Neutrophil (primary cell): ENCODE data around the gene CDPF1.

Experiments
- H3K27ac ChIP-seq: fragments of 200-600 bp; sonication (generic); 2 replicates; pipeline ENCODE4 v1.5.1; 2016; ENCODE audit warnings: mild to moderate bottlenecking, moderate library complexity
- H3K27me3 ChIP-seq: fragments of 200-600 bp; sonication (generic); 2 replicates; pipeline ENCODE4 v1.6.0; 2016; ENCODE audit warnings: mild to moderate bottlenecking
- H3K36me3 ChIP-seq: fragments of 200-600 bp; sonication (generic); 2 replicates; pipeline ENCODE4 v1.5.1; 2017
- H3K4me1 ChIP-seq, 2 experiments: fragments of 200-600 bp in 1 of 2; sonication (generic) in 1 of 2; 1 replicate in 1 of 2; 2 replicates in 1 of 2; pipeline versions ENCODE4 v1.5.1 to v1.6.1; 2013 to 2016; ENCODE audit warnings: low read depth in 1 of 2, low read length in 1 of 2, mild to moderate bottlenecking in 1 of 2, moderate library complexity in 1 of 2; ENCODE audit not compliant: control insufficient read depth in 1 of 2, insufficient read depth in 1 of 2
- H3K4me3 ChIP-seq, 2 experiments: fragments of 200-600 bp in 1 of 2; sonication (generic) in 1 of 2; 1 replicate in 1 of 2; 2 replicates in 1 of 2; pipeline ENCODE4 v1.5.1; 2013 to 2016; ENCODE audit warnings: low read depth in 1 of 2, low read length in 1 of 2, mild to moderate bottlenecking in 1 of 2, moderate library complexity in 1 of 2
- H3K9me3 ChIP-seq: fragments of 200-600 bp; sonication (generic); 2 replicates; pipeline ENCODE4 v1.5.1; 2016
- TF ChIP-seq, protein P1 (sequence below): fragments of 200-600 bp; sonication (generic); IDR thresholded peaks from 2 replicates; pipeline ENCODE4 v1.5.1; 2016; ENCODE audit warnings: antibody characterized with exemption

CDPF1 gene

DNA sequence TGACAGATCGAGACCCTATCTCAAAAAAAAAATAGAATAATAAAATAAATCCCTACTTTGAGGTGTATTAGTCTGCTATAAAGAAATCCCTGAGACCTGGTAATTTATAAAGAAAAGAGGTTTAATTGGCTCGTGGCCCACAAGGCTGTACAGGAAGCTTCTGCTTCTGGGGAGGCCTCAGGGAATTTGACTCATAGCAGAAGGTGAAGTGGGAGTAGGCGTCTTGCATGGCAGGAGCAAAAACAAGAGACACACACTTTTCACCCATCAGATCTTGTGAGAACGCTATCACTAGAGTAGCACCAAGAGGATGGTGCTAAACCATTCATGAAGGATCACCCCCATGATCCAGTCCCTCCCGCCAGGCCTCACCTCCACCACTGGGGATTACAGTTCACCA, 29.2 kb downstream of the CDPF1 start:
- Histone ChIP-seq H3K27me3 (no peaks in the 10 kb centered on the region), H3K9me3 (no peaks in the 10 kb centered on the region), H3K4me3 (no peak overlapping the region), H3K36me3 (peaks cover 29% of the 10 kb centered on the region), H3K4me1 (no peaks in the 10 kb centered on the region), H3K27ac (no peak overlapping the region)
- TF ChIP-seq, protein P1, sequence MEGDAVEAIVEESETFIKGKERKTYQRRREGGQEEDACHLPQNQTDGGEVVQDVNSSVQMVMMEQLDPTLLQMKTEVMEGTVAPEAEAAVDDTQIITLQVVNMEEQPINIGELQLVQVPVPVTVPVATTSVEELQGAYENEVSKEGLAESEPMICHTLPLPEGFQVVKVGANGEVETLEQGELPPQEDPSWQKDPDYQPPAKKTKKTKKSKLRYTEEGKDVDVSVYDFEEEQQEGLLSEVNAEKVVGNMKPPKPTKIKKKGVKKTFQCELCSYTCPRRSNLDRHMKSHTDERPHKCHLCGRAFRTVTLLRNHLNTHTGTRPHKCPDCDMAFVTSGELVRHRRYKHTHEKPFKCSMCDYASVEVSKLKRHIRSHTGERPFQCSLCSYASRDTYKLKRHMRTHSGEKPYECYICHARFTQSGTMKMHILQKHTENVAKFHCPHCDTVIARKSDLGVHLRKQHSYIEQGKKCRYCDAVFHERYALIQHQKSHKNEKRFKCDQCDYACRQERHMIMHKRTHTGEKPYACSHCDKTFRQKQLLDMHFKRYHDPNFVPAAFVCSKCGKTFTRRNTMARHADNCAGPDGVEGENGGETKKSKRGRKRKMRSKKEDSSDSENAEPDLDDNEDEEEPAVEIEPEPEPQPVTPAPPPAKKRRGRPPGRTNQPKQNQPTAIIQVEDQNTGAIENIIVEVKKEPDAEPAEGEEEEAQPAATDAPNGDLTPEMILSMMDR: no peak

DNA sequence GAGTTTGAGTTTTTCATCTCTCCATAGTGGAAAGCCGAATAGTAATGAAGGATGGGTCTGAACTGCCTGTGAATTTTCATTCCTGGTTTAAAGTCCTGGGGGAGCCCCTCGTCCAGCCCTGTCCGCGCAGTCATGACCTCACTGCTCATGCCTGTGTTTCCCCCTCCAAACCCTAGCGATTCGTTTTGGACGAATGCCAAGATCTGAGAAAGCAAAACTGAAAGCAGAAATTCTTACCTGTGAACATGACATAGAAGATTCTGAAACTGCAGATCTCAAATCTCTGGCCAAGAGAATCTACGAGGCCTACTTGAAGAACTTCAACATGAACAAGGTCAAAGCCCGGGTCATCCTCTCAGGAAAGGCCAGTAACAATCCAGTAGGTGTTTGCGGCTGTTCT, 30.5 kb downstream of the CDPF1 start:
- no peak overlapping the region for H3K27ac ChIP-seq
- H3K4me1 ChIP-seq: no peaks in the 10 kb centered on the region
- H3K36me3 ChIP-seq: peaks cover 34% of the 10 kb centered on the region
- TF ChIP-seq, protein P1: no peak
- H3K4me3 ChIP-seq: no peak overlapping the region
- H3K27me3 ChIP-seq: no peaks in the 10 kb centered on the region
- H3K9me3 ChIP-seq: no peaks in the 10 kb centered on the region

DNA sequence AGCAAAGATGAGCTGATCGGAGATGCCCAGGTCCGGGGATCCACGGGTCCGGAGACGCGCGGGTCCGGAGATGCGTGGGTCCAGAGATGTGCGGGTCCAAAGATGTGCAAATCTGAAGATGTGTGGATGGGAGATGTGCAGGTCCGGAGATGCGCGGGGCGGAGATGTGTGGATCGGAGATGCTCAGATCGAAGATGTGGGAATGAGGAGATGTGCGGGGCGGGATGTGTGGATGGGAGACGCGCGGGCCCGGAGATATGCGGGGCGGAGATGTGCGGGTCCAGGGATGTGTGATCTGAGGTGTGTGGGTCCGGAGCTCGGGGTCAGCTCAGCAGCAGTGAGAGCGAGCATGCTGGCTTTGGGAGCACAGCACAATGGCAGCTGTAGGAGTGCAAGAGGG, 35.5 kb downstream of the CDPF1 start:
- TF ChIP-seq, protein P1: no peak
- Histone ChIP-seq H3K27ac (no peak overlapping the region), H3K36me3 (peaks cover 20% of the 10 kb centered on the region), H3K4me1 (no peaks in the 10 kb centered on the region), H3K27me3 (no peaks in the 10 kb centered on the region), H3K9me3 (no peaks in the 10 kb centered on the region), H3K4me3 (no peak overlapping the region)

DNA sequence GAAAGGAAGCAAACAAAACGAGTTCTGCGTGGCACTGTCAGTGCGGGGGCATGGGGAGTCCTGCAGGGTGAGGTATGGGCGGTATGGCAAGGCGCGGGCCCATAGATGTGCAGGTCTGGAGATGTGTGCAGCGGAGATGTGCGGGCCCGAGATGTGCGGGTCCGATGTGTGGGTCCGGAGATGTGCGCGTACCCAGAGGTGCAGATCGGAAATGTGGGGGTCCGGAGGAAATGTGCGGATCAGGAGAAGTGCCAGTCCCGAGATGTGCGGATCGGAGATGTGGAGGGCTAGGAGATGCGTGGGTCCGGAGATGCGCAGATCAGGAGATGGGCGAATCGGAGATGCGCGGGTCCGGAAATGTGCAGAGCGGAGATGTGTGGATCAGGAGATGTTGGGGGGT, 35.9 kb downstream of the CDPF1 start:
- H3K27ac ChIP-seq: no peak overlapping the region
- H3K27me3 ChIP-seq: no peaks in the 10 kb centered on the region
- H3K4me1 ChIP-seq: no peaks in the 10 kb centered on the region
- H3K4me3 ChIP-seq: no peak overlapping the region
- TF ChIP-seq, protein P1: no peak
- no peaks in the 10 kb centered on the region for H3K9me3 ChIP-seq
- H3K36me3 ChIP-seq: peaks cover 15% of the 10 kb centered on the region

DNA sequence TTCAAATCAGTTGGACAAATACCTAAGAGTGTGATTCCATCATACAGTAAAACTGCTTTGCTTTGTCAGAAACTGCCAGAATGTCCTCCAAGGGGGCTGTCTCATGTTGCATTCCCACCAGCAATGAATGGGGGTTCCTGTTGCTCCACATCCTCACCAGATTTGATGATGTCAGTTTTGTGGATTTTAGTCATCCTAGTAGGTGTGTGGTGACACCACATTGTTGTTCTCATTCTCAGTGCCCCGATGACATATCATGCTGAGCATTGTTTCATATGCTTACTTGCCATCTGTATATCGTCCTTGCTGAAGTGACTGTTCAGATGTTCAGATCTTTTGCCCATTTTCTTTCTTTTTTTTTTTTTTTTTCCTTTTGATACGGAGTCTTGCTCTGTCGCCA, 37.0 kb downstream of the CDPF1 start:
- Histone ChIP-seq H3K36me3 (peaks cover 10% of the 10 kb centered on the region), H3K9me3 (no peaks in the 10 kb centered on the region), H3K4me1 (no peaks in the 10 kb centered on the region), H3K27me3 (no peaks in the 10 kb centered on the region), H3K4me3 (no peak overlapping the region), H3K27ac (no peak overlapping the region)
- TF ChIP-seq, protein P1: no peak

DNA sequence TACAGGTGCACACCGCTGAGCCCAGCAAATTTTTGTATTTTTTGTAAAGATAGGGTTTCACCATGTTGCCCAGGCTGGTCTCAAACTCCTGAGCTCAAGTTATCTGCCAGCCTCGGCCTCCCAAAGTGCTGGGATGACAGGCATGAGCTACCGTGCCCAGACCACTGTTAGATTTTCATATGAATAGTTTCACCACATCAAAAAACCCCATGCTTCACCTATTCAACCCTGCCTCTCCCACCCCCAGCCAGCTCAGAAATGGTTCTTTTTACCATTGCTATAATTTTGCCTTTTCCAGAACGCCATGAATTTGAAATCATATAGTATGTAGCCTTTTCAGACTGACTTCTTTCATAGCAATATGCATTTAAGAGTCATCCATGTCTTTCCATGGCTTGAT, 37.9 kb downstream of the CDPF1 start:
- no peaks in the 10 kb centered on the region for H3K4me1 ChIP-seq
- no peaks in the 10 kb centered on the region for H3K9me3 ChIP-seq
- peaks cover 9% of the 10 kb centered on the region for H3K36me3 ChIP-seq
- no peak overlapping the region for H3K4me3 ChIP-seq
- H3K27ac ChIP-seq: no peak overlapping the region
- TF ChIP-seq, protein P1: no peak
- H3K27me3 ChIP-seq: no peaks in the 10 kb centered on the region
